Choroid plexus epithelial cell (primary cell): Measurements from ENCODE around the gene PHLDB1.

ENCODE experiments used
- DNase-seq: peaks from one replicate; pipeline ENCODE4 v3.0.0-alpha.2; 2010; ENCODE audit warnings: low read depth
- H3K4me3 ChIP-seq: 2 replicates; pipeline ENCODE4 v1.5.1; 2011; ENCODE audit warnings: low read depth, mild to moderate bottlenecking, control low read depth, low read length, moderate library complexity
- TF ChIP-seq, protein P1 (sequence below): conservative IDR thresholded peaks from 2 replicates; pipeline ENCODE4 v1.5.1; 2011; ENCODE audit warnings: low read depth, mild to moderate bottlenecking, control low read depth, inconsistent platforms, low read length, moderate library complexity

Gene PHLDB1

DNA sequence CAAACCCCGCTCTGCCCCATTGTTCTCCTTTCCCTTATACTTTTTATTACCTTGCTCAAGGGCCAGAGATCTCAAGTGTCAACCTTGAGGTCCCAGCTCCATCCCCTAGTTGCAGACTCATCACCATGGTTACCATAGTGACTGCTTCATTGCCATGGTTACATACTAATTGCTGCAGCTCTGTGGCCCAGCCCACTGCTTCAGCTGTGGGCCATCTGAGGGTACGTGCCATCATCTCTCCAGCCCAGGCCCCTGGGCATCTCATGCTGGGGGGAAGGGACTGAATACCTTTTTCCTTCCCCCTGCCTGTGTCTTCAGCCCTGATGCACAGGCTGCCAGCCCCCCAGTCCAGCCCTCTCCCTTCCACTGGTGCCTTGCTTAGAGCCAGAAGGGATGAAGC lies 49.8 kb downstream of the PHLDB1 start:
- TF ChIP-seq, protein P1, sequence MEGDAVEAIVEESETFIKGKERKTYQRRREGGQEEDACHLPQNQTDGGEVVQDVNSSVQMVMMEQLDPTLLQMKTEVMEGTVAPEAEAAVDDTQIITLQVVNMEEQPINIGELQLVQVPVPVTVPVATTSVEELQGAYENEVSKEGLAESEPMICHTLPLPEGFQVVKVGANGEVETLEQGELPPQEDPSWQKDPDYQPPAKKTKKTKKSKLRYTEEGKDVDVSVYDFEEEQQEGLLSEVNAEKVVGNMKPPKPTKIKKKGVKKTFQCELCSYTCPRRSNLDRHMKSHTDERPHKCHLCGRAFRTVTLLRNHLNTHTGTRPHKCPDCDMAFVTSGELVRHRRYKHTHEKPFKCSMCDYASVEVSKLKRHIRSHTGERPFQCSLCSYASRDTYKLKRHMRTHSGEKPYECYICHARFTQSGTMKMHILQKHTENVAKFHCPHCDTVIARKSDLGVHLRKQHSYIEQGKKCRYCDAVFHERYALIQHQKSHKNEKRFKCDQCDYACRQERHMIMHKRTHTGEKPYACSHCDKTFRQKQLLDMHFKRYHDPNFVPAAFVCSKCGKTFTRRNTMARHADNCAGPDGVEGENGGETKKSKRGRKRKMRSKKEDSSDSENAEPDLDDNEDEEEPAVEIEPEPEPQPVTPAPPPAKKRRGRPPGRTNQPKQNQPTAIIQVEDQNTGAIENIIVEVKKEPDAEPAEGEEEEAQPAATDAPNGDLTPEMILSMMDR = no peak
- no peak overlapping the region for H3K4me3 ChIP-seq
- DNase-seq = no peak

DNA sequence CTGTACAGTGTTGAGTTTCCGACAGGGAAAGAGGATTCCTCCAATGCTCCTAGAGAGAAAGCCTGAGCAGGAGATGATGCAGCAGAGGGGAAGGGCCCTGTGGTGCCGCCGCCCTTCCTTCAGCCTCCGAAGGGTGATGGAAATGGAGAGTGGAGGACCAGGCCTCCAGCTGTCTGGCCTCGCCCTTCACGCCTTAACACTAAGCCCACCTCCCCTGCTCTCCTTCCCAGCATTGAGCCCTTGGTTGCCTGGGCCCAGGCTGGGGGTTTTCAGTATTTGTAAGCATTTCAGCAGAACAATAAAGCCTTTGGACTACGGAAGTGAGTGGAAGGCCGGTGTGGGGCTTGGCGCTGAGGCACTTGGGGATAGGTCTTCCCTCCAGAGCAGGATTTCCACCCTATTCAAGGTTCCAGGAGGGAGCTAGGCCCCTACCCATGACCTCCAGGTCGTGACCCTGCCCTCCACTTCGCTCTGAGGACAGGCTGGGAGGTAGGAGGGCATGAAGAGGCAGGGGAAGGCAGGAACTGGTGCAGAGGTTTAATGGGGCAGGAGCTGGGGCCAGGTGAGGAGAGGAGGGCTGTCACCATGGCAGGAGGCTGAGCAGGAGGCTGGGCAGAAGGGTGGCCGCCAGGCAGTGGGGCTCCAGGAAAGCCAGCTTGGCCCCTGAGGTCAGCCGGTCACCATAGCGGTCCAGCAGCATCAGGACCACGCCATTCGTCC lies 50.5 kb downstream of the PHLDB1 start:
- TF ChIP-seq, protein P1 = no peak
- DNase-seq = no peak
- no peak overlapping the region for H3K4me3 ChIP-seq

DNA sequence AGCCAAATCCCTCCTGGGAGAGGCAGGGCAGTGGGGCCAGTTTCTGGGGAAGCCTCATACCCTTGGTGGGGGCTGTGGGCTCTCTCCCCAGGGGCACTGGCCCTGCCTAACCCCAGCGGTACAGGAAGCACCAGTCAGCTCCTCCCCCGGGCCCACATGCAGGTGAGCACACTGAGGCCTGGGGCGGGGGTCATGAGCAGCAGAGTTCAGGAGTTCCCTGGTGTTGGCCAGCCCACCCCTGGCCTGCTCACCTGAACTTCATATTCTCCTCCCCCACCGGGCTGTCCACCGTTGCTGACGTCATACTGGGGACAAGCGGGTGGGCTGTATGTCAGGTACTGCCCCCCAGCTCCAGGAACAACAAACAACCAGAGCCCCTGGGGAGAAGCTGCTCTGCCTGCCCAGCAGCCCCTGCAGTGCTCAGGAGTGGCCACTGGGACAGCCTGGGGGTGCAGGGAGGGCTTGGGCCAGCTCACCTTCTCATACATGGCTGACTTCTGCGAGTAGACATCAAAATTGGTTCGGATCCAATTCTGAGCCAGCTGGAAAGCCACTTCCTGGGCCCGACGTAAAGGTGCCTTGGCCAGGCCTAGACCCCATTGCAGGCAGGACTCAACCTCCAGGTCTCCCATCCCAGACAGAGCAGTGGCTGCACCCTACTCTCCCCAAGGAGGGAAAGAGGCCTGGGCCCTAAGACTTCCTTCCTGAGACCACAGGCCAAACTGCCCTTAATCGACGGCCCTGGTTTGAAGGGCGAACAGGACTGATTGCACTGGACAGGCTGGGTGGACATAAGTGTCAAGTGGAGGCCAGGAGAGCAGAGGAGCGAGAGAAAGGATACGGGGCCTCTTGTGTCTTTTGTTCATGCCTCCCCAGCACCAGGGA lies 51.3 kb downstream of the PHLDB1 start:
- peak; percentile 32 for DNase-seq
- TF ChIP-seq, protein P1 = peak; percentile 31
- no peak overlapping the region for H3K4me3 ChIP-seq

DNA sequence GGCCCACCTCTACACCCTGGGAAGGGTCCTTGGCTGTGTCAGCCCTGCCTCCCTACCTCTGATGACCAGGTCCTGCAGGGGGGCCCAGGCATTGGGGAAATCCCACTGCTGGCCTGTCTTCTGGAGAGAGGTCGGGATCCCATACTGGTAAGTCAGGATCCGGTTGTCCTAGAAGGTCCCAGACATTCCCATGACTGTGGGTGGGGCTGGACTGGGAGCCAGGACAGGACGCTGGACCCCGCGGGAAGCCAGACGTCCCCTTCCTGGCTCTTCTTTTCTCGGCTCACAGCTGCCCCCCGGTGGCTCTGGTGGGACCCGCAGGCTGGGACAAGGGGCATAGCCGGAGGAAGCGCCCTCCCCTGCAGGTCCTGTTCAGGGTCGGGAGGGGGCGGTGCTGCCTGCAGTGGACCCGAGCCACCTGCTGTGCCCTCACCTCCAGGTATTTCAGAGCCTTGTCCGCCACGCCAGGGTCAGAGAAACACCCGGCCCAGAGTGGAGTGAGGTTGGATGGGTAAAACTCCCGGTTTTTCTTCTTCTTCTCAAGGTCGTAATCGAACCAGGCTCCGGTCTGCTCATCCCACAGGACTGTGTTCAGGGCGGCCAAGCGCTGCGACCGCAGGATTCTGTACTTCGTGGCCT lies 52.0 kb downstream of the PHLDB1 start:
- DNase-seq = peak; percentile 86
- TF ChIP-seq, protein P1 = peak; percentile 88

DNA sequence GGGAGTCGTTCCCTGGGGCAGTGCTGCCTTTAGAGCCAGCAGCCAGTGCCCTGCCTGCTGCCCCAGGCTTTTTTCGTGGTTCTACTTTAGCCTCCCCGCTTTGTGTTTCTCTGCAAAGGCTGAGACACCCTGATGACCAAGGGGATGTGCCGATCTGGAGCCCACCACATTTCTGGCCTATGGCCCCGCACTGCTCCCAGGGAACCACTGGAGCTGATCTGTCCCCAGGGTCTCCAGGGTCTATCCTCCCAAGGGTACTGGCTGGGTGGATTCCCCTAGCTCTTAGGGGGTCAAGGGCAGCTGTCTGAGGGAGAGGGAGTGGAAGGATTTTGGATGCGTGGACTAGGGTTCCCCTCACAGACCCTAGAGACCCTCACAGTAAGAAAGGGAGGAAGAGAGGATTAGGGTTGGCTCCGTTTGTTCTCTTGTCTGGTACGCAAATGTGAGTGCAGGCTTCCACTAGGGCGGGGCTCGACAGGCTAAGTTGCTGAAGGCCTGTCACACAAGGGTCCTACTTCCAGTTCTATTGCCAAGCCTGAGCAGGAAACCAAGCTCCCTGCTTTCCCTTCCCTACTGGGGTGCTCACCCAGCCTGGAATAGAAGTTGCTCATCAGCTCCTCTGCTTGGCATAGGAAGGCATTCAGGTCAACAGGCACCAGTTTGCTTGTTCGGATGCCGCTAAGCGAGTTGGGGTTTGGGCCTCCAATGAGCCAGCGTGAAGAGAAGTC lies 52.7 kb downstream of the PHLDB1 start:
- no peak for DNase-seq
- H3K4me3 ChIP-seq = no peak overlapping the region
- TF ChIP-seq, protein P1 = no peak

More for the DNA sequence above, 52.0 kb downstream of the PHLDB1 start:
- H3K4me3 ChIP-seq = no peak overlapping the region

DNA sequence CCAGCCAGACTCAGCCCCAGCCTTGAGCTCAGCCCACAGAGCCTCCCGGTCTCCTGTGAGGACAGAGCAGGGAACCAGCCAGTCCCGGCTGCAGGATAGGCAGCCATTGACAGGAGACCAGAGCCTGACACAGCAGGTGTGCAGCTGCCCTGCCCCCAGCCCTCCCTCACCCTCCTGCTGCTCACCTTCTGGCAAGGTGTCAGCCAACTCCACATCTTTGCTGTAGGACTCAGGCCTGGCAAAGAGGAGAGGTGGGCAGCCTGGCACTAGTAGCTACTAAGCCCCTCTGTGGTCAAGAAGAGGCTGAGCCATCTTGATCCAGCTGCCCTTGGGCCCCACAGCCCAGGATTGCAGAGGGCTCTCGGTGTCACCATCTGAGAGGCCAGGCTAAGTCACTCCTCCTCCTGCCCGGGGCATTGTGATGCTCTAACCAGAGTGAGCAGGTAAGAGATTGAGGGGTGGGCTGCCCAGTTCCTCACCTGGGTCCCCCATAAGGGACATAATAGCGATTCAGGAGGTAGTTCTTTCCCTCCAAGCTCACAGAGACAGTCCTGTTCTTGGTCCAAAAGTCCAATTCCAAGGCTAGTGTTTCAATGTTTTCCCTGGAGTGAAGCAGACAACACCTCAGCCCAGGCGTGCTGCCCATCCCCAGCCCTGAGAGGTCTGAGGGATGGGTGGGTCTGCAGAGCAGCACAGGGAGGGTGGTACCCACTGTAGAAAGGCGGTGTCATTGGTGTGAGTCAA lies 53.4 kb downstream of the PHLDB1 start:
- DNase-seq = no peak
- TF ChIP-seq, protein P1 = no peak
- H3K4me3 ChIP-seq = no peak overlapping the region
